ENCODE results near the gene PAPPA. TPM values are rescaled to one million over a fixed set of nuclear protein-coding genes. Genes with fewer than 3 reads are reported as not detected.

Gene PAPPA
- total RNA-seq, 1 donor, result 56.5 TPM

DNA sequence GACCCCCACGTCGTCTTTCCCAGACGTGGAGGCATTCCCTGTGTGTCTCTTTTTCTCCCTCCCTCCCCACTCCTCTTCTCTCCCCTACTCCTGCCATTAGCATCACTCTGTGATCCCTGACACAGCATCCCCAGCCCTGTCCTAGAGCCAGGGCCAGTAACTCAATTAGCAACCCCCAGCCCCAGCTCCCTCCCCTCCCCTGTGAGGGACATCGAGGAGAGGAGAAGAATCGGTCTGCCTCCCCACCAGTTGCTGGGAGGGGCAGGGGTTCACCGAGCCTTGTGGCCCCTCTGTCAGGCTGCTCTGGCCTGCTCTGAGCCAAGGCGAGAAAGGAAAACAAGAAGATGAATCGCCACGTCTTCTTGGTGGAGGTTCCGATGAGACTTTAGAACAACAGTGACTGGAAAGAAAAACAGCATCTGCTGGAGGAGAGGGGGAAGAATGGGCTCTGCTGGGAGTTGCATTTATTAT lies 123.1 kb downstream of the PAPPA start:
- H3K27me3 ChIP-seq (ENCODE audit: insufficient read depth, low read length), result no peaks in the 10 kb centered on the region
- H4K20me1 ChIP-seq (ENCODE audit: insufficient read depth, low read length), result no peaks in the 10 kb centered on the region
- no peaks in the 10 kb centered on the region for H3K79me2 ChIP-seq (ENCODE audit: insufficient read depth, low read length)
- peak overlapping the region; percentile 32 for H2AFZ ChIP-seq (ENCODE audit: low read length)
- peak overlapping the region; percentile 88 for H3K27ac ChIP-seq (ENCODE audit: low read depth, low read length)
- TF ChIP-seq, protein P1, sequence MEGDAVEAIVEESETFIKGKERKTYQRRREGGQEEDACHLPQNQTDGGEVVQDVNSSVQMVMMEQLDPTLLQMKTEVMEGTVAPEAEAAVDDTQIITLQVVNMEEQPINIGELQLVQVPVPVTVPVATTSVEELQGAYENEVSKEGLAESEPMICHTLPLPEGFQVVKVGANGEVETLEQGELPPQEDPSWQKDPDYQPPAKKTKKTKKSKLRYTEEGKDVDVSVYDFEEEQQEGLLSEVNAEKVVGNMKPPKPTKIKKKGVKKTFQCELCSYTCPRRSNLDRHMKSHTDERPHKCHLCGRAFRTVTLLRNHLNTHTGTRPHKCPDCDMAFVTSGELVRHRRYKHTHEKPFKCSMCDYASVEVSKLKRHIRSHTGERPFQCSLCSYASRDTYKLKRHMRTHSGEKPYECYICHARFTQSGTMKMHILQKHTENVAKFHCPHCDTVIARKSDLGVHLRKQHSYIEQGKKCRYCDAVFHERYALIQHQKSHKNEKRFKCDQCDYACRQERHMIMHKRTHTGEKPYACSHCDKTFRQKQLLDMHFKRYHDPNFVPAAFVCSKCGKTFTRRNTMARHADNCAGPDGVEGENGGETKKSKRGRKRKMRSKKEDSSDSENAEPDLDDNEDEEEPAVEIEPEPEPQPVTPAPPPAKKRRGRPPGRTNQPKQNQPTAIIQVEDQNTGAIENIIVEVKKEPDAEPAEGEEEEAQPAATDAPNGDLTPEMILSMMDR (IDR thresholded peaks at IDR 0.05; ENCODE audit: extremely low read depth, low read depth, low read length), result no peak
- peaks cover 49% of the 10 kb centered on the region for H3K4me1 ChIP-seq (ENCODE audit: insufficient read depth, low read length)
- no peak overlapping the region for H3K4me3 ChIP-seq (ENCODE audit: insufficient read depth, low read length)
- H3K9me3 ChIP-seq (ENCODE audit: low read depth, low read length), result no peaks in the 10 kb centered on the region
- H3K4me2 ChIP-seq (ENCODE audit: insufficient read depth, low read length), result peak overlapping the region; percentile 2
- H3K36me3 ChIP-seq (ENCODE audit: insufficient read depth, low read length), result peaks cover 6% of the 10 kb centered on the region
- peak; percentile 71 for DNase-seq (ENCODE audit: insufficient read length, low spot score, missing footprints)

DNA sequence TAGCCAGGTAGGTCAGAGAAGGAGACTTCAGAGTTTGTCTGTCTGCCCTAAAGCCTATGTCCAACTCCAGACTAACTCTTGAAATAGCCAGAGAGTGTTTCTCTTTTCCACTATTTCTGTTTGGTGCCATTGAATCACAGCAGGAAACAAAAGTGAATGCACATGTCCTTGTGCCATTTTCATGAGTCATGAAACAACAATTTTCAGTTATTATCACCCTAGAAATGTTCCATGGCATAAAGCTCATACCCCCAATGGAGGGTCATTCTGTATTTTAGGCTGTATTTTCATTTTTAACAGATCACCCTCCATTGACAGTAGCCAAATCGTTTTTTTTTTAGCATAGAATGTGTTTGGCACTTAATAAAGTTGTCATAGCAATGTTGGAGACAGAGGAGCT lies 124.7 kb downstream of the PAPPA start:
- no peaks in the 10 kb centered on the region for H3K79me2 ChIP-seq (ENCODE audit: insufficient read depth, low read length)
- no peak overlapping the region for H3K4me2 ChIP-seq (ENCODE audit: insufficient read depth, low read length)
- H3K36me3 ChIP-seq (ENCODE audit: insufficient read depth, low read length), result no peaks in the 10 kb centered on the region
- DNase-seq (ENCODE audit: insufficient read length, low spot score, missing footprints), result peak; percentile 49
- no peaks in the 10 kb centered on the region for H3K9me3 ChIP-seq (ENCODE audit: low read depth, low read length)
- no peak overlapping the region for H3K4me3 ChIP-seq (ENCODE audit: insufficient read depth, low read length)
- TF ChIP-seq, protein P1 (IDR thresholded peaks at IDR 0.05; ENCODE audit: extremely low read depth, low read depth, low read length), result no peak
- H2AFZ ChIP-seq (ENCODE audit: low read length), result no peak overlapping the region
- H3K4me1 ChIP-seq (ENCODE audit: insufficient read depth, low read length), result peaks cover 49% of the 10 kb centered on the region
- H3K27ac ChIP-seq (ENCODE audit: low read depth, low read length), result peak overlapping the region; percentile 9
- H4K20me1 ChIP-seq (ENCODE audit: insufficient read depth, low read length), result no peaks in the 10 kb centered on the region
- H3K27me3 ChIP-seq (ENCODE audit: insufficient read depth, low read length), result no peaks in the 10 kb centered on the region

DNA sequence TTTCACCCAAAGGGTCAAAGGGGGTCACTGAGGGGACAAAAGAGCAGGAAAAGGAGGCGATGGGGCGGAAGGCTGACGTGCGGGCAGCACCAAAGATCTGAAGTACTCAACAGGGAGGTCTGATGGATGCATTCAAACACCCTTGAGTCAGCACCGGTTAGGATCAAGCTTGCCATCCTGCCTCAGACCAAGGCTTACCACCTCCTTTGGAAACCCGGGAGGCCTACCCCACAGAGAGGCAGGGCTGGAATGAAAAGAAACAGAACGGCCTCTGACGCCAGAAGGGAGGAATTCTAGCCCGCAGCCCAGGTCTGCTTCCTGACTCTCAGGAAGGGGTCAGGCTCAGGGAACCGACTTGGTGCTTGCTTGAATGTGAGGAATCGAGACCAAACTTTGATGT lies 125.6 kb downstream of the PAPPA start:
- H2AFZ ChIP-seq (ENCODE audit: low read length), result no peak overlapping the region
- no peaks in the 10 kb centered on the region for H3K36me3 ChIP-seq (ENCODE audit: insufficient read depth, low read length)
- TF ChIP-seq, protein P1 (IDR thresholded peaks at IDR 0.05; ENCODE audit: extremely low read depth, low read depth, low read length), result no peak
- no peaks in the 10 kb centered on the region for H3K79me2 ChIP-seq (ENCODE audit: insufficient read depth, low read length)
- no peak overlapping the region for H3K27ac ChIP-seq (ENCODE audit: low read depth, low read length)
- H3K9me3 ChIP-seq (ENCODE audit: low read depth, low read length), result no peaks in the 10 kb centered on the region
- no peak overlapping the region for H3K4me3 ChIP-seq (ENCODE audit: insufficient read depth, low read length)
- H3K4me2 ChIP-seq (ENCODE audit: insufficient read depth, low read length), result no peak overlapping the region
- H3K4me1 ChIP-seq (ENCODE audit: insufficient read depth, low read length), result peaks cover 42% of the 10 kb centered on the region
- no peak for DNase-seq (ENCODE audit: insufficient read length, low spot score, missing footprints)
- no peaks in the 10 kb centered on the region for H3K27me3 ChIP-seq (ENCODE audit: insufficient read depth, low read length)
- H4K20me1 ChIP-seq (ENCODE audit: insufficient read depth, low read length), result no peaks in the 10 kb centered on the region

DNA sequence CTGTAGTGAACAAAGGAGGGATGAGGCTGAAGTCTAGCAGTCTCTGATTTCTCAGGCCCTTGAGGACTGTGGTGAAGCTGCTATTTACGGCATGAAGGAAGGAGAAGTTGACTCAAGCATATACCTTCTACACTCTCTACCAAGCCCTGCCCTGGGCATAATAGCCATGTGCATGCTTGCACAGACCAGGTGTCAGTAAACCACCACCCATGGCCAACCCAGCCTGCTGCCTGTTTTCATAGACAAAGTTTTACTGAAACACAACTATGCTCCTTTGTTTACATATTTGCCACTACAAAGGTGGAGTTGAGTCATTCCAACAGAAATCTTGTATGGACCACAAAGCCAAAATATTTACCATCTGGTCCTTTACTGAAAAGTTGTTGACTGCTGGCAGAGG lies 126.9 kb downstream of the PAPPA start:
- no peak overlapping the region for H3K27ac ChIP-seq (ENCODE audit: low read depth, low read length)
- no peaks in the 10 kb centered on the region for H3K27me3 ChIP-seq (ENCODE audit: insufficient read depth, low read length)
- no peaks in the 10 kb centered on the region for H3K36me3 ChIP-seq (ENCODE audit: insufficient read depth, low read length)
- H2AFZ ChIP-seq (ENCODE audit: low read length), result no peak overlapping the region
- TF ChIP-seq, protein P1 (IDR thresholded peaks at IDR 0.05; ENCODE audit: extremely low read depth, low read depth, low read length), result no peak
- H3K79me2 ChIP-seq (ENCODE audit: insufficient read depth, low read length), result no peaks in the 10 kb centered on the region
- no peaks in the 10 kb centered on the region for H4K20me1 ChIP-seq (ENCODE audit: insufficient read depth, low read length)
- H3K4me2 ChIP-seq (ENCODE audit: insufficient read depth, low read length), result no peak overlapping the region
- H3K4me3 ChIP-seq (ENCODE audit: insufficient read depth, low read length), result no peak overlapping the region
- H3K9me3 ChIP-seq (ENCODE audit: low read depth, low read length), result no peaks in the 10 kb centered on the region
- no peak for DNase-seq (ENCODE audit: insufficient read length, low spot score, missing footprints)
- peaks cover 29% of the 10 kb centered on the region for H3K4me1 ChIP-seq (ENCODE audit: insufficient read depth, low read length)
